BJ (cell line): ENCODE data around the gene SCN4A. TPM values are rescaled to one million over a fixed set of nuclear protein-coding genes. Genes with fewer than 3 reads are reported as not detected.

ENCODE experiments used
- CTCF ChIA-PET: fragments of 350-600 bp; formaldehyde crosslinking; extraction: SDS; loops from one replicate; lab custom pipeline; 2021; ENCODE audit warnings: antibody characterized with exemption, inconsistent platforms; lab: Yijun Ruan, JAX
- POLR2A ChIA-PET: fragments of 300-600 bp; sonication (Branson Sonifier 250); formaldehyde crosslinking; extraction: SDS; loops from one replicate; lab custom pipeline; 2021; ENCODE audit warnings: antibody characterized with exemption; lab: Charles Lee
- DNase-seq: peaks from one replicate; pipeline ENCODE4 v3.0.0-alpha.2; 2011; ENCODE audit warnings: low read depth
- H3K27me3 ChIP-seq: 2 replicates; pipeline ENCODE4 v1.6.0; 2011; ENCODE audit warnings: low read length; ENCODE audit not compliant: control insufficient read depth, insufficient read depth
- H3K36me3 ChIP-seq: 2 replicates; pipeline ENCODE4 v1.5.1; 2011; ENCODE audit warnings: low read length; ENCODE audit not compliant: control insufficient read depth, insufficient read depth
- H3K4me3 ChIP-seq: 2 replicates; pipeline ENCODE4 v1.5.1; 2011; ENCODE audit warnings: low read depth, mild to moderate bottlenecking, control low read depth, low read length
- CTCF ChIP-seq: IDR thresholded peaks from 2 replicates; pipeline ENCODE4 v1.5.1; 2011; ENCODE audit warnings: low read depth, mild to moderate bottlenecking, control low read depth, inconsistent platforms, low read length, moderate library complexity; ENCODE audit not compliant: insufficient read depth
- polyA plus RNA-seq: library from polyadenylated mRNA; depleted of rRNA; stranded (reverse); fragments of >200 nt; gene quantifications from 2 replicates; pipeline ENCODE4 v1.2.3, GENCODE V29; 2011

SCN4A gene
- polyA plus RNA-seq, 1 experiment = not detected

- POLR2A ChIA-PET = no interaction called here
- Histone ChIP-seq H3K36me3 (no peaks in the 10 kb centered on the region), H3K27me3 (no peaks in the 10 kb centered on the region), H3K4me3 (no peak overlapping the region)
- CTCF ChIA-PET = interaction anchor here (1.0 to 2.8 kb wide), 6 partner anchors 9 to 111 kb away, joined by 3 to 16 read pairs (median 7); partner anchors contain the start of gene GH1
- DNase-seq = no peak
- TF ChIP-seq CTCF = no peak
These were observed 43.6 kb upstream of the SCN4A start for GRCh38 chr17:64016231-64016784.

GRCh38 chr17:64015447-64015846 lies 42.7 kb upstream of the SCN4A start:
- no peaks in the 10 kb centered on the region for H3K36me3 ChIP-seq
- no peaks in the 10 kb centered on the region for H3K27me3 ChIP-seq
- TF ChIP-seq CTCF = no peak
- no peak overlapping the region for H3K4me3 ChIP-seq
- no peak for DNase-seq
- CTCF ChIA-PET = no interaction called here
- POLR2A ChIA-PET = no interaction called here

GRCh38 chr17:64009571-64010402 lies 37.1 kb upstream of the SCN4A start:
- CTCF ChIA-PET = interaction anchor here (1.0 to 6.4 kb wide), 2 partner anchors 16 to 124 kb away, joined by 3 to 30 read pairs; no protein-coding TSS in a partner anchor
- no peak for TF ChIP-seq CTCF
- no peaks in the 10 kb centered on the region for H3K36me3 ChIP-seq
- POLR2A ChIA-PET = no interaction called here
- H3K27me3 ChIP-seq = no peaks in the 10 kb centered on the region
- H3K4me3 ChIP-seq = no peak overlapping the region
- DNase-seq = no peak

- no peak for TF ChIP-seq CTCF
- CTCF ChIA-PET = interaction anchor here (6.4 kb wide), 1 partner anchor 17 kb away, joined by 30 read pairs; no protein-coding TSS in a partner anchor
- H3K27me3 ChIP-seq = no peaks in the 10 kb centered on the region
- POLR2A ChIA-PET = no interaction called here
- no peaks in the 10 kb centered on the region for H3K36me3 ChIP-seq
- H3K4me3 ChIP-seq = no peak overlapping the region
- no peak for DNase-seq
These were observed 36.1 kb upstream of the SCN4A start for GRCh38 chr17:64008830-64009229.

GRCh38 chr17:64008346-64008745 lies 35.6 kb upstream of the SCN4A start:
- no peak for TF ChIP-seq CTCF
- no peaks in the 10 kb centered on the region for H3K36me3 ChIP-seq
- ChIA-PET CTCF (interaction anchor here (6.4 kb wide), 1 partner anchor 18 kb away, joined by 30 read pairs; no protein-coding TSS in a partner anchor), POLR2A (no interaction called here)
- no peak overlapping the region for H3K4me3 ChIP-seq
- DNase-seq = no peak
- no peaks in the 10 kb centered on the region for H3K27me3 ChIP-seq
